HuH-7 (cell line): ENCODE measurements around the gene KIAA0232.
A peak's percentile ranks its signal among the peaks of the same experiment; 100 is the strongest.
"Not testable (repeated sequence)": the region's sequence is repeated elsewhere in the genome, so short reads cannot be mapped to it uniquely, and the experiment has no call there.

Experiments used
- DNase-seq: peaks from one replicate; pipeline ENCODE4 v3.0.0; 2011; ENCODE audit warnings: low spot score

The KIAA0232 gene

GRCh38 chr4:6804082-6804752 lies 21.7 kb downstream of the KIAA0232 start:
- DNase-seq = no peak

- no peak for DNase-seq
Observed at GRCh38 chr4:6806924-6807626, 24.5 kb downstream of the KIAA0232 start.

- no peak for DNase-seq
Observed at GRCh38 chr4:6808259-6808658, 25.7 kb downstream of the KIAA0232 start.

GRCh38 chr4:6811165-6811564 lies 28.6 kb downstream of the KIAA0232 start:
- no peak for DNase-seq

- no peak for DNase-seq
Observed at GRCh38 chr4:6812766-6813165, 30.2 kb downstream of the KIAA0232 start.

GRCh38 chr4:6813725-6814124 lies 31.2 kb downstream of the KIAA0232 start:
- no peak for DNase-seq

- DNase-seq = no peak
Observed at GRCh38 chr4:6815029-6815836, 32.7 kb downstream of the KIAA0232 start.

GRCh38 chr4:6819295-6819694 lies 36.8 kb downstream of the KIAA0232 start:
- no peak for DNase-seq

- DNase-seq = no peak
Observed at GRCh38 chr4:6820695-6821094, 38.2 kb downstream of the KIAA0232 start.

GRCh38 chr4:6824071-6824470 lies 41.5 kb downstream of the KIAA0232 start:
- no peak for DNase-seq

GRCh38 chr4:6824772-6825402 lies 42.4 kb downstream of the KIAA0232 start:
- DNase-seq = no peak

GRCh38 chr4:6825403-6825802 lies 42.9 kb downstream of the KIAA0232 start:
- DNase-seq = no peak

- DNase-seq = no peak
Observed at GRCh38 chr4:6826781-6827508, 44.4 kb downstream of the KIAA0232 start.

GRCh38 chr4:6829086-6829485 lies 46.6 kb downstream of the KIAA0232 start:
- no peak for DNase-seq

- DNase-seq = no peak
Observed at GRCh38 chr4:6834867-6835266, 52.3 kb downstream of the KIAA0232 start.

GRCh38 chr4:6835616-6836015 lies 53.1 kb downstream of the KIAA0232 start:
- DNase-seq = not testable (repeated sequence)

GRCh38 chr4:6837106-6837505 lies 54.6 kb downstream of the KIAA0232 start:
- not testable (repeated sequence) for DNase-seq

GRCh38 chr4:6839579-6839978 lies 57.1 kb downstream of the KIAA0232 start:
- no peak for DNase-seq

GRCh38 chr4:6840062-6840976 lies 57.8 kb downstream of the KIAA0232 start:
- peak; percentile 25 for DNase-seq

GRCh38 chr4:6845027-6845426 lies 62.5 kb downstream of the KIAA0232 start:
- no peak for DNase-seq

GRCh38 chr4:6845574-6845973 lies 63.0 kb downstream of the KIAA0232 start:
- no peak for DNase-seq
